ENCODE data around the gene KRTAP2-1.
"Not testable (repeated sequence)": the region's sequence is repeated elsewhere in the genome, so short reads cannot be mapped to it uniquely, and the experiment has no call there.

The KRTAP2-1 gene

GRCh38 chr17:41064301-41064700 is 17.2 kb upstream of the KRTAP2-1 start:
- POLR2A ChIA-PET = no interaction called here
- CTCF ChIA-PET = no interaction called here
- DNase-seq (ENCODE audit: extremely low spot score) = no peak
- TF ChIP-seq FOXA1 (IDR thresholded peaks at IDR 0.05) = no peak
- TF ChIP-seq PKNOX1 (IDR thresholded peaks at IDR 0.05) = no peak
- no peak for TF ChIP-seq CTBP1 (IDR thresholded peaks at IDR 0.05; ENCODE audit: borderline replicate concordance)
- TF ChIP-seq FOXK2 (IDR thresholded peaks at IDR 0.05) = no peak
- TF ChIP-seq TARDBP (IDR thresholded peaks at IDR 0.05) = no peak
- TF ChIP-seq LEF1 (IDR thresholded peaks at IDR 0.05; ENCODE audit: borderline replicate concordance) = no peak
- TF ChIP-seq HDGF (IDR thresholded peaks at IDR 0.05; ENCODE audit: borderline replicate concordance) = no peak
- TF ChIP-seq ARNT (IDR thresholded peaks at IDR 0.05) = no peak
- no peak for TF ChIP-seq ZNF384 (IDR thresholded peaks at IDR 0.05)
- TF ChIP-seq ELF4 (IDR thresholded peaks at IDR 0.05) = no peak
- no peak for TF ChIP-seq FOXM1 (IDR thresholded peaks at IDR 0.05; ENCODE audit: borderline replicate concordance)
- TF ChIP-seq NFRKB (IDR thresholded peaks at IDR 0.05) = no peak
- no peak for TF ChIP-seq L3MBTL2 (conservative IDR thresholded peaks at IDR 0.05)
- no peak for TF ChIP-seq SUZ12 (IDR thresholded peaks at IDR 0.05)
- no peak for TF ChIP-seq SP1 (IDR thresholded peaks at IDR 0.05)
- TF ChIP-seq BHLHE40 (IDR thresholded peaks at IDR 0.05; ENCODE audit: borderline replicate concordance) = no peak

DNA sequence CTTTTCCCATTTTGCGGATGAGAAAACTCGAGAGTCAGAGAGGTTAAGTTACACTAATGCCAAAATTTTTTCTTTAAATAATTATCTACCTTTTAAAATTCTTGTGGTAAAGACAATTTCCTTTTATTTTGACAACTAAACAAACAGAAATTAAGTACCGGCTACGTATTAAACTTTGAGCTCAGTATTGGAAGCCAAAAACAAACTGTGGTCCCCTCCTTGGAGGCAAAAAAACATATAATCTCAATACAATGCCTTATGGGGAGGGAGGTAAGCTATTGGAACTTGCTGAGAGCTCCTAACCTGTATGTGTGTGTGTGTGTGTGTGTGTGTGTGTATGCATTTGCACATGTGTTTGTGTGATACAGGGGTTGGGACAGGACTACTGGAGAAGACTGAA is 16.3 kb upstream of the KRTAP2-1 start:
- POLR2A ChIA-PET = no interaction called here
- DNase-seq (ENCODE audit: extremely low spot score) = no peak
- no peak for TF ChIP-seq NFRKB (IDR thresholded peaks at IDR 0.05)
- no peak for TF ChIP-seq L3MBTL2 (conservative IDR thresholded peaks at IDR 0.05)
- no peak for TF ChIP-seq HDGF (IDR thresholded peaks at IDR 0.05; ENCODE audit: borderline replicate concordance)
- no peak for TF ChIP-seq SUZ12 (IDR thresholded peaks at IDR 0.05)
- no peak for TF ChIP-seq TARDBP (IDR thresholded peaks at IDR 0.05)
- no peak for TF ChIP-seq FOXA1 (IDR thresholded peaks at IDR 0.05)
- no peak for TF ChIP-seq ELF4 (IDR thresholded peaks at IDR 0.05)
- TF ChIP-seq CTBP1 (IDR thresholded peaks at IDR 0.05; ENCODE audit: borderline replicate concordance) = no peak
- no peak for TF ChIP-seq LEF1 (IDR thresholded peaks at IDR 0.05; ENCODE audit: borderline replicate concordance)
- no peak for TF ChIP-seq ZNF384 (IDR thresholded peaks at IDR 0.05)
- no peak for TF ChIP-seq PKNOX1 (IDR thresholded peaks at IDR 0.05)
- no peak for TF ChIP-seq ARNT (IDR thresholded peaks at IDR 0.05)
- TF ChIP-seq SP1 (IDR thresholded peaks at IDR 0.05) = no peak
- no peak for TF ChIP-seq FOXM1 (IDR thresholded peaks at IDR 0.05; ENCODE audit: borderline replicate concordance)
- no peak for TF ChIP-seq BHLHE40 (IDR thresholded peaks at IDR 0.05; ENCODE audit: borderline replicate concordance)
- TF ChIP-seq FOXK2 (IDR thresholded peaks at IDR 0.05) = no peak
- CTCF ChIA-PET = no interaction called here

DNA sequence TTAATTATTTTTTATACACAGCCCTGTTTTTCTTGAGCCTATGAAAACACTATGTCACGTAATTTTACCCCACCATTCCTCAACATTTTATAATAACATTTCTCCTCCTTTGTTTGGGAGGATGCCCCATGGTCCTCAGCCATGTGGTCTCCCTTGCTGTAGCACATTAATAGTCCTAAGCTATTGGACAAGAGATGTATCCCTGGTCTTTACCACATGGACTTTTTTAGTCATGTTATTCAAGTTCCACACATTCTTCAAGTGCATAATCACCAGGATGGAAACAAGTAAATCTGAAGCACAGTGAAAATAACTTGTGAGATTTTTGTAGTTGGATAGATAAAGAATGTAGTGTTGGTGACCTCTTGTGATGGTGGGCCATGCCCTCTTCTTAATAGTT is 14.8 kb upstream of the KRTAP2-1 start:
- ChIA-PET POLR2A (no interaction called here), CTCF (no interaction called here)
- TF ChIP-seq HDGF (IDR thresholded peaks at IDR 0.05; ENCODE audit: borderline replicate concordance) = no peak
- no peak for TF ChIP-seq PKNOX1 (IDR thresholded peaks at IDR 0.05)
- TF ChIP-seq ARNT (IDR thresholded peaks at IDR 0.05) = no peak
- no peak for TF ChIP-seq CTBP1 (IDR thresholded peaks at IDR 0.05; ENCODE audit: borderline replicate concordance)
- no peak for TF ChIP-seq FOXM1 (IDR thresholded peaks at IDR 0.05; ENCODE audit: borderline replicate concordance)
- no peak for TF ChIP-seq ELF4 (IDR thresholded peaks at IDR 0.05)
- no peak for TF ChIP-seq BHLHE40 (IDR thresholded peaks at IDR 0.05; ENCODE audit: borderline replicate concordance)
- TF ChIP-seq FOXA1 (IDR thresholded peaks at IDR 0.05) = no peak
- no peak for TF ChIP-seq NFRKB (IDR thresholded peaks at IDR 0.05)
- no peak for TF ChIP-seq SUZ12 (IDR thresholded peaks at IDR 0.05)
- TF ChIP-seq ZNF384 (IDR thresholded peaks at IDR 0.05) = no peak
- no peak for TF ChIP-seq LEF1 (IDR thresholded peaks at IDR 0.05; ENCODE audit: borderline replicate concordance)
- TF ChIP-seq SP1 (IDR thresholded peaks at IDR 0.05) = no peak
- DNase-seq (ENCODE audit: extremely low spot score) = no peak

- ChIA-PET POLR2A (no interaction called here), CTCF (no interaction called here)
- no peak for DNase-seq (ENCODE audit: extremely low spot score)
Measured at GRCh38 chr17:41060052-41060604, 13.0 kb upstream of the KRTAP2-1 start, which contains the start of gene KRTAP2-3. Gene KRTAP2-3 (minus strand): TSS chr17:41060114. CDS start chr17:41060050, 64 bp downstream.

GRCh38 chr17:41059276-41060051 is 12.3 kb upstream of the KRTAP2-1 start:
- POLR2A ChIA-PET; DNase-seq (ENCODE audit: extremely low spot score); CTCF ChIA-PET: not testable (repeated sequence)

More at GRCh38 chr17:41060052-41060604, 13.0 kb upstream of the KRTAP2-1 start, which contains the start of gene KRTAP2-3:
- TF ChIP-seq ELF4 (IDR thresholded peaks at IDR 0.05) (no peak), L3MBTL2 (conservative IDR thresholded peaks at IDR 0.05) (no peak), ZNF384 (IDR thresholded peaks at IDR 0.05) (no peak), BHLHE40 (IDR thresholded peaks at IDR 0.05; ENCODE audit: borderline replicate concordance) (no peak), TARDBP (IDR thresholded peaks at IDR 0.05) (no peak), SUZ12 (IDR thresholded peaks at IDR 0.05) (no peak), NFRKB (IDR thresholded peaks at IDR 0.05) (no peak), ARNT (IDR thresholded peaks at IDR 0.05) (no peak), HDGF (IDR thresholded peaks at IDR 0.05; ENCODE audit: borderline replicate concordance) (no peak), FOXK2 (IDR thresholded peaks at IDR 0.05) (no peak)

- POLR2A ChIA-PET = no interaction called here
- TF ChIP-seq FOXA1 (IDR thresholded peaks at IDR 0.05) (no peak), FOXM1 (IDR thresholded peaks at IDR 0.05; ENCODE audit: borderline replicate concordance) (no peak), ARNT (IDR thresholded peaks at IDR 0.05) (no peak), ZNF384 (IDR thresholded peaks at IDR 0.05) (no peak), SP1 (IDR thresholded peaks at IDR 0.05) (no peak), SUZ12 (IDR thresholded peaks at IDR 0.05) (no peak), TARDBP (IDR thresholded peaks at IDR 0.05) (no peak), ELF4 (IDR thresholded peaks at IDR 0.05) (no peak), L3MBTL2 (conservative IDR thresholded peaks at IDR 0.05) (no peak), LEF1 (IDR thresholded peaks at IDR 0.05; ENCODE audit: borderline replicate concordance) (no peak), NFRKB (IDR thresholded peaks at IDR 0.05) (no peak), HDGF (IDR thresholded peaks at IDR 0.05; ENCODE audit: borderline replicate concordance) (no peak), CTBP1 (IDR thresholded peaks at IDR 0.05; ENCODE audit: borderline replicate concordance) (no peak), PKNOX1 (IDR thresholded peaks at IDR 0.05) (no peak), BHLHE40 (IDR thresholded peaks at IDR 0.05; ENCODE audit: borderline replicate concordance) (no peak), FOXK2 (IDR thresholded peaks at IDR 0.05) (no peak)
- DNase-seq (ENCODE audit: extremely low spot score) = no peak
- CTCF ChIA-PET = no interaction called here
Measured at GRCh38 chr17:41058741-41059140, 11.6 kb upstream of the KRTAP2-1 start.

Data from HEK293T (cell line).